GM23338 (cell line): Measurements from ENCODE around the gene MAP3K9. TPM values are rescaled to one million over a fixed set of nuclear protein-coding genes. Genes with fewer than 3 reads are reported as not detected.

ENCODE experiments used
- ATAC-seq: fragments of 200-7000 bp; cut with Tn5 transposase; 3 replicates; pipeline ENCODE4 v1.9.1; 2020
- DNase-seq: peaks from one replicate; pipeline ENCODE4 v3.0.0-alpha.2; 2015; ENCODE audit warnings: low spot score
- H2AFZ ChIP-seq: fragments of 200-600 bp; sonication (generic); 2 replicates; pipeline ENCODE4 v1.8.0; 2016; ENCODE audit warnings: antibody characterized with exemption, mild to moderate bottlenecking, moderate library complexity
- H3F3A ChIP-seq: fragments of 200-600 bp; sonication (generic); replicated peaks from 2 replicates; pipeline ENCODE4 v1.8.0; 2017; ENCODE audit warnings: antibody characterized with exemption, mixed run types, low read depth
- H3K27ac ChIP-seq: fragments of 200-600 bp; sonication (generic); 2 replicates; pipeline ENCODE4 v1.6.1; 2016; ENCODE audit warnings: low read depth
- H3K27me3 ChIP-seq: fragments of 200-600 bp; sonication (generic); 2 replicates; pipeline ENCODE4 v1.8.0; 2016; ENCODE audit warnings: mild to moderate bottlenecking, mixed run types, moderate library complexity; ENCODE audit not compliant: insufficient read depth
- H3K36me3 ChIP-seq: fragments of 200-600 bp; sonication (generic); 2 replicates; pipeline ENCODE4 v1.8.0; 2016; ENCODE audit warnings: mild to moderate bottlenecking; ENCODE audit not compliant: insufficient read depth
- H3K4me1 ChIP-seq: fragments of 200-600 bp; sonication (generic); 2 replicates; pipeline ENCODE4 v1.8.0; 2016; ENCODE audit warnings: mild to moderate bottlenecking, moderate library complexity; ENCODE audit not compliant: insufficient read depth
- H3K4me2 ChIP-seq: fragments of 200-600 bp; sonication (generic); 2 replicates; pipeline ENCODE4 v1.7.1; 2017; ENCODE audit warnings: mixed run types
- H3K4me3 ChIP-seq: fragments of 200-600 bp; sonication (generic); 2 replicates; pipeline ENCODE4 v1.6.1; 2016; ENCODE audit warnings: mixed run types
- H3K79me2 ChIP-seq: fragments of 200-600 bp; sonication (generic); replicated peaks from 2 replicates; pipeline ENCODE4 v1.8.0; 2017; ENCODE audit warnings: mild to moderate bottlenecking; ENCODE audit not compliant: insufficient read depth
- H3K9me2 ChIP-seq: fragments of 200-600 bp; sonication (generic); 2 replicates; pipeline ENCODE4 v1.8.0; 2017; ENCODE audit not compliant: insufficient read depth
- H4K20me1 ChIP-seq: fragments of 200-600 bp; sonication (generic); replicated peaks from 2 replicates; pipeline ENCODE4 v1.8.0; 2017; ENCODE audit warnings: mild to moderate bottlenecking; ENCODE audit not compliant: insufficient read depth
- H3K27ac Mint-ChIP-seq: 2 replicates; pipeline ENCODE4 v1.8.0; 2020; ENCODE audit warnings: inconsistent platforms, mild to moderate bottlenecking, moderate library complexity, mixed read lengths
- H3K27me3 Mint-ChIP-seq: 3 replicates; pipeline ENCODE4 v1.8.0; 2022; ENCODE audit warnings: low read depth, mild to moderate bottlenecking, moderate library complexity, mixed read lengths, inconsistent platforms; ENCODE audit not compliant: insufficient read depth, poor library complexity
- H3K36me3 Mint-ChIP-seq: 3 replicates; pipeline ENCODE4 v1.8.0; 2021; ENCODE audit warnings: low read depth, mild to moderate bottlenecking, inconsistent platforms, moderate library complexity, mixed read lengths
- H3K4me1 Mint-ChIP-seq: 3 replicates; pipeline ENCODE4 v1.8.0; 2020; ENCODE audit warnings: mild to moderate bottlenecking, inconsistent platforms, mixed read lengths
- H3K4me3 Mint-ChIP-seq: 3 replicates; pipeline ENCODE4 v1.8.0; 2021; ENCODE audit warnings: moderate library complexity, mild to moderate bottlenecking, inconsistent platforms, mixed read lengths
- H3K9me3 Mint-ChIP-seq: 3 replicates; pipeline ENCODE4 v1.8.0; 2020; ENCODE audit warnings: moderate library complexity, mild to moderate bottlenecking, inconsistent platforms, mixed read lengths
- polyA plus RNA-seq: library from polyadenylated mRNA; unstranded; fragments of >200 nt; fragmentation: Nextera tagmentation; extraction: Ambion mirVana; gene quantifications from 2 replicates; pipeline ENCODE4 v1.2.1, GENCODE V29; 2016
- total RNA-seq: library from RNA; depleted of rRNA; stranded (reverse); fragments of >200 nt; shearing (Covaris generic); gene quantifications from 2 replicates; pipeline ENCODE4 v1.2.3, GENCODE V29; 2014
- TF ChIP-seq, protein P1 (sequence below): fragments of 250-450 bp; sonication (Bioruptor Pico); IDR thresholded peaks from 2 replicates; pipeline ENCODE4 v1.5.0; 2020; ENCODE audit warnings: mild to moderate bottlenecking, moderate library complexity
- TF ChIP-seq, protein P2 (sequence below): IDR thresholded peaks from one replicate; pipeline ENCODE4 v1.6.1; 2018; ENCODE audit warnings: antibody characterized with exemption; ENCODE audit not compliant: unreplicated experiment

Gene MAP3K9
- total and polyA plus RNA-seq, 2 experiments from 2014 or later: 5.3 to 30.8 TPM

DNA sequence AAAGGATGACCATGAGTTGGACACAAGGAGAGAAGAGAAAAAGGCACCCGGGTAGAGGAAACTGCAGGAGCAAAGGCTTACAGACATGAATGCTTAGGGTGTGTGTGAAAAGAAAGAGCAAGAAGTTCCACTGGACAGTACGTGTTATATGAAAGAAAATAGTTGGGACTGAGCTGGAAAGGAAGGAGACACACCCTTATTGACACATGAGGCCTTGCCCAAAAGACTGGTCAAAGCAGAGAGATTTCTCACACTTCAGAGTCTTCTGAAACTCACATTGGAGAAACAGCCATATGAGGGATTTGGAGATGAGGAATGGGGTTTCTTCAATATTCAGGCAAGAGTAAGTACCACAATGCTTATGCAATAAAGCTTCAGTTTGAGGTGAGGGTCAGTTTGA is 111.6 kb downstream of the MAP3K9 start:
- H3K9me2 ChIP-seq: 0 out of 2 replicates have a peak, but pooled peaks cover 6% of the 10 kb centered on the region
- H3K4me1 ChIP-seq: peaks cover 4% of the 10 kb centered on the region; the same call in 1 of the 2 replicates
- no peak overlapping the region for H3K4me3 Mint-ChIP-seq
- no peaks in the 10 kb centered on the region for H3K27me3 ChIP-seq
- H4K20me1 ChIP-seq: no peaks in the 10 kb centered on the region
- DNase-seq (no peak), ATAC-seq (no peak)
- TF ChIP-seq, protein P1, sequence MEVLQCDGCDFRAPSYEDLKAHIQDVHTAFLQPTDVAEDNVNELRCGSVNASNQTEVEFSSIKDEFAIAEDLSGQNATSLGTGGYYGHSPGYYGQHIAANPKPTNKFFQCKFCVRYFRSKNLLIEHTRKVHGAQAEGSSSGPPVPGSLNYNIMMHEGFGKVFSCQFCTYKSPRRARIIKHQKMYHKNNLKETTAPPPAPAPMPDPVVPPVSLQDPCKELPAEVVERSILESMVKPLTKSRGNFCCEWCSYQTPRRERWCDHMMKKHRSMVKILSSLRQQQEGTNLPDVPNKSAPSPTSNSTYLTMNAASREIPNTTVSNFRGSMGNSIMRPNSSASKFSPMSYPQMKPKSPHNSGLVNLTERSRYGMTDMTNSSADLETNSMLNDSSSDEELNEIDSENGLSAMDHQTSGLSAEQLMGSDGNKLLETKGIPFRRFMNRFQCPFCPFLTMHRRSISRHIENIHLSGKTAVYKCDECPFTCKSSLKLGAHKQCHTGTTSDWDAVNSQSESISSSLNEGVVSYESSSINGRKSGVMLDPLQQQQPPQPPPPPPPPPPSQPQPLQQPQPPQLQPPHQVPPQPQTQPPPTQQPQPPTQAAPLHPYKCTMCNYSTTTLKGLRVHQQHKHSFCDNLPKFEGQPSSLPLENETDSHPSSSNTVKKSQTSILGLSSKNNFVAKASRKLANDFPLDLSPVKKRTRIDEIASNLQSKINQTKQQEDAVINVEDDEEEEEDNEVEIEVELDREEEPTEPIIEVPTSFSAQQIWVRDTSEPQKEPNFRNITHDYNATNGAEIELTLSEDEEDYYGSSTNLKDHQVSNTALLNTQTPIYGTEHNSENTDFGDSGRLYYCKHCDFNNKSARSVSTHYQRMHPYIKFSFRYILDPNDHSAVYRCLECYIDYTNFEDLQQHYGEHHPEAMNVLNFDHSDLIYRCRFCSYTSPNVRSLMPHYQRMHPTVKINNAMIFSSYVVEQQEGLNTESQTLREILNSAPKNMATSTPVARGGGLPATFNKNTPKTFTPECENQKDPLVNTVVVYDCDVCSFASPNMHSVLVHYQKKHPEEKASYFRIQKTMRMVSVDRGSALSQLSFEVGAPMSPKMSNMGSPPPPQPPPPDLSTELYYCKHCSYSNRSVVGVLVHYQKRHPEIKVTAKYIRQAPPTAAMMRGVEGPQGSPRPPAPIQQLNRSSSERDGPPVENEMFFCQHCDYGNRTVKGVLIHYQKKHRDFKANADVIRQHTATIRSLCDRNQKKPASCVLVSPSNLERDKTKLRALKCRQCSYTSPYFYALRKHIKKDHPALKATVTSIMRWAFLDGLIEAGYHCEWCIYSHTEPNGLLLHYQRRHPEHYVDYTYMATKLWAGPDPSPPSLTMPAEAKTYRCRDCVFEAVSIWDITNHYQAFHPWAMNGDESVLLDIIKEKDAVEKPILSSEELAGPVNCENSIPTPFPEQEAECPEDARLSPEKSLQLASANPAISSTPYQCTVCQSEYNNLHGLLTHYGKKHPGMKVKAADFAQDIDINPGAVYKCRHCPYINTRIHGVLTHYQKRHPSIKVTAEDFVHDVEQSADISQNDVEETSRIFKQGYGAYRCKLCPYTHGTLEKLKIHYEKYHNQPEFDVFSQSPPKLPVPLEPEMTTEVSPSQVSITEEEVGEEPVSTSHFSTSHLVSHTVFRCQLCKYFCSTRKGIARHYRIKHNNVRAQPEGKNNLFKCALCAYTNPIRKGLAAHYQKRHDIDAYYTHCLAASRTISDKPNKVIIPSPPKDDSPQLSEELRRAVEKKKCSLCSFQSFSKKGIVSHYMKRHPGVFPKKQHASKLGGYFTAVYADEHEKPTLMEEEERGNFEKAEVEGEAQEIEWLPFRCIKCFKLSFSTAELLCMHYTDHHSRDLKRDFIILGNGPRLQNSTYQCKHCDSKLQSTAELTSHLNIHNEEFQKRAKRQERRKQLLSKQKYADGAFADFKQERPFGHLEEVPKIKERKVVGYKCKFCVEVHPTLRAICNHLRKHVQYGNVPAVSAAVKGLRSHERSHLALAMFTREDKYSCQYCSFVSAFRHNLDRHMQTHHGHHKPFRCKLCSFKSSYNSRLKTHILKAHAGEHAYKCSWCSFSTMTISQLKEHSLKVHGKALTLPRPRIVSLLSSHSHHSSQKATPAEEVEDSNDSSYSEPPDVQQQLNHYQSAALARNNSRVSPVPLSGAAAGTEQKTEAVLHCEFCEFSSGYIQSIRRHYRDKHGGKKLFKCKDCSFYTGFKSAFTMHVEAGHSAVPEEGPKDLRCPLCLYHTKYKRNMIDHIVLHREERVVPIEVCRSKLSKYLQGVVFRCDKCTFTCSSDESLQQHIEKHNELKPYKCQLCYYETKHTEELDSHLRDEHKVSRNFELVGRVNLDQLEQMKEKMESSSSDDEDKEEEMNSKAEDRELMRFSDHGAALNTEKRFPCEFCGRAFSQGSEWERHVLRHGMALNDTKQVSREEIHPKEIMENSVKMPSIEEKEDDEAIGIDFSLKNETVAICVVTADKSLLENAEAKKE (CRISPR knock-in tag): no peak
- no peaks in the 10 kb centered on the region for H3K27me3 Mint-ChIP-seq
- H3K36me3 Mint-ChIP-seq: no peaks in the 10 kb centered on the region; the same call in 2 of the 3 replicates
- no peaks in the 10 kb centered on the region for H3K79me2 ChIP-seq
- H3F3A ChIP-seq: no peaks in the 10 kb centered on the region
- no peak overlapping the region for H3K4me2 ChIP-seq
- peaks cover 18% of the 10 kb centered on the region for H3K4me1 Mint-ChIP-seq
- no peak overlapping the region for H3K27ac Mint-ChIP-seq
- H2AFZ ChIP-seq: no peak overlapping the region
- no peak overlapping the region for H3K27ac ChIP-seq
- no peaks in the 10 kb centered on the region; the same call in 2 of the 3 replicates for H3K9me3 Mint-ChIP-seq
- H3K4me3 ChIP-seq: no peak overlapping the region
- no peaks in the 10 kb centered on the region for H3K36me3 ChIP-seq

DNA sequence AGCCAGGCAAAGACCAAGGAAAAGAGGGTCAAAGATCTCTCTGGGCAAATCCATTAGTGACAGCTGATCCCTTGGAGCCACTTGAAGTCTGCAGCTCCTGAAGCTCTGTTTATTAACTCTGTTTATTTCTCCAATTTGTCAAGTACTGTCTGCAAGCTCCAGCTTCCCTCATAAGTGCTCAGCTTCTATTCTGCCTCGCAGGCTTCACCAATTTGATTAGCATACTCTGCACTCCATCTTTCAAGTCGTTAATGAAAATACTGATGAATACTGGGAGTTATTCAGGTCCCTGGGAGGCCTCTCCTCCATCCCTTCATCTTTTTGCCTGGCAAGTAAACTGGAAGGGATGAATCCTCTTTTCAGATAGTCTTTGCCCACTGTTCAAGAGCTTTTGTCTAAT is 113.3 kb downstream of the MAP3K9 start:
- ATAC-seq (no peak), DNase-seq (no peak)
- Histone ChIP-seq H3K27me3 (no peaks in the 10 kb centered on the region), H3K79me2 (no peaks in the 10 kb centered on the region), H3K4me2 (no peak overlapping the region), H3K36me3 (no peaks in the 10 kb centered on the region), H3F3A (no peaks in the 10 kb centered on the region), H3K27ac (no peak overlapping the region), H2AFZ (no peak overlapping the region), H3K4me1 (peaks cover 4% of the 10 kb centered on the region; the same call in 1 of the 2 replicates), H4K20me1 (no peaks in the 10 kb centered on the region), H3K4me3 (no peak overlapping the region), H3K9me2 (0 out of 2 replicates have a peak, but pooled peaks cover 6% of the 10 kb centered on the region)
- H3K27ac Mint-ChIP-seq: no peak overlapping the region
- H3K9me3 Mint-ChIP-seq: no peaks in the 10 kb centered on the region
- H3K4me3 Mint-ChIP-seq: no peak overlapping the region
- TF ChIP-seq, protein P2, sequence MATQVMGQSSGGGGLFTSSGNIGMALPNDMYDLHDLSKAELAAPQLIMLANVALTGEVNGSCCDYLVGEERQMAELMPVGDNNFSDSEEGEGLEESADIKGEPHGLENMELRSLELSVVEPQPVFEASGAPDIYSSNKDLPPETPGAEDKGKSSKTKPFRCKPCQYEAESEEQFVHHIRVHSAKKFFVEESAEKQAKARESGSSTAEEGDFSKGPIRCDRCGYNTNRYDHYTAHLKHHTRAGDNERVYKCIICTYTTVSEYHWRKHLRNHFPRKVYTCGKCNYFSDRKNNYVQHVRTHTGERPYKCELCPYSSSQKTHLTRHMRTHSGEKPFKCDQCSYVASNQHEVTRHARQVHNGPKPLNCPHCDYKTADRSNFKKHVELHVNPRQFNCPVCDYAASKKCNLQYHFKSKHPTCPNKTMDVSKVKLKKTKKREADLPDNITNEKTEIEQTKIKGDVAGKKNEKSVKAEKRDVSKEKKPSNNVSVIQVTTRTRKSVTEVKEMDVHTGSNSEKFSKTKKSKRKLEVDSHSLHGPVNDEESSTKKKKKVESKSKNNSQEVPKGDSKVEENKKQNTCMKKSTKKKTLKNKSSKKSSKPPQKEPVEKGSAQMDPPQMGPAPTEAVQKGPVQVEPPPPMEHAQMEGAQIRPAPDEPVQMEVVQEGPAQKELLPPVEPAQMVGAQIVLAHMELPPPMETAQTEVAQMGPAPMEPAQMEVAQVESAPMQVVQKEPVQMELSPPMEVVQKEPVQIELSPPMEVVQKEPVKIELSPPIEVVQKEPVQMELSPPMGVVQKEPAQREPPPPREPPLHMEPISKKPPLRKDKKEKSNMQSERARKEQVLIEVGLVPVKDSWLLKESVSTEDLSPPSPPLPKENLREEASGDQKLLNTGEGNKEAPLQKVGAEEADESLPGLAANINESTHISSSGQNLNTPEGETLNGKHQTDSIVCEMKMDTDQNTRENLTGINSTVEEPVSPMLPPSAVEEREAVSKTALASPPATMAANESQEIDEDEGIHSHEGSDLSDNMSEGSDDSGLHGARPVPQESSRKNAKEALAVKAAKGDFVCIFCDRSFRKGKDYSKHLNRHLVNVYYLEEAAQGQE: no peak
- H3K27me3 Mint-ChIP-seq: no peaks in the 10 kb centered on the region
- H3K4me1 Mint-ChIP-seq: peaks cover 11% of the 10 kb centered on the region
- H3K36me3 Mint-ChIP-seq: no peaks in the 10 kb centered on the region; the same call in 2 of the 3 replicates
